SH-SY5Y (cell line): Measurements from ENCODE around the gene OCIAD2.

Experiments
- GATA2 ChIP-seq: IDR thresholded peaks from 2 replicates; pipeline ENCODE4 v1.6.1; 2011; ENCODE audit warnings: mild to moderate bottlenecking, low read depth, low read length
- GATA3 ChIP-seq: IDR thresholded peaks from 2 replicates; pipeline ENCODE4 v1.6.1; 2011; ENCODE audit warnings: low read depth, mild to moderate bottlenecking, low read length, moderate library complexity

GRCh38 chr4:48924416-48924815 is 17.8 kb upstream of the OCIAD2 start:
- TF ChIP-seq GATA2 (no peak), GATA3 (no peak)
